Body of pancreas (tissue), 4 donors: ENCODE results near the gene DLGAP1. TPM values are rescaled to one million over a fixed set of nuclear protein-coding genes. Genes with fewer than 3 reads are reported as not detected.

ENCODE experiments used
- ATAC-seq: fragments of 150-250 bp; one replicate; pipeline ENCODE4 v1.9.1; 2016
- DNase-seq, 4 donors: peaks; one replicate each; pipeline ENCODE4 v3.0.0-alpha.2; 2019
- H3K27ac ChIP-seq, 4 donors: fragments of 200-600 bp; sonication (generic); 1 replicate in 3 of 4; 2 replicates in 1 of 4; pipeline versions ENCODE4 v1.5.1 to v1.6.1; 2016 to 2019; ENCODE audit warnings: mild to moderate bottlenecking in 1 of 4, mixed read lengths in 1 of 4, moderate library complexity in 1 of 4
- H3K27me3 ChIP-seq, 2 donors: fragments of 200-600 bp; sonication (generic); one replicate each; pipeline ENCODE4 v1.6.0; 2016; ENCODE audit warnings: mild to moderate bottlenecking in 1 of 2
- H3K36me3 ChIP-seq, 2 donors: fragments of 200-600 bp; sonication (generic); replicated peaks in 1 of 2; 2 replicates each; pipeline ENCODE4 v1.5.1; 2016; ENCODE audit warnings: low read depth in 2 of 2; ENCODE audit not compliant: insufficient read depth in 1 of 2
- H3K4me1 ChIP-seq: fragments of 200-600 bp; sonication (generic); one replicate; pipeline ENCODE4 v1.6.0; 2016
- H3K4me3 ChIP-seq, 2 donors: fragments of 200-600 bp; sonication (generic); 1 replicate in 1 of 2; 2 replicates in 1 of 2; pipeline ENCODE4 v1.5.1; 2016 to 2019
- H3K9me3 ChIP-seq, 3 donors: fragments of 200-600 bp; sonication (generic); 1 replicate in 2 of 3; 2 replicates in 1 of 3; pipeline ENCODE4 v1.5.1; 2016
- CTCF ChIP-seq, 7 experiments: fragments of 450-650 bp in 4 of 7; fragments of 200-600 bp in 3 of 7; sonication (generic) in 3 of 7; IDR thresholded peaks; one replicate each; pipeline ENCODE4 v1.5.1; 2016 to 2019; ENCODE audit warnings: antibody characterized with exemption in 7 of 7
- POLR2A ChIP-seq, 3 donors: fragments of 450-650 bp; IDR thresholded peaks; one replicate each; pipeline ENCODE4 v1.6.1; 2016; ENCODE audit warnings: antibody characterized with exemption in 3 of 3, mild to moderate bottlenecking in 2 of 3
- WGBS, 2 donors: methylation state at CpG; one replicate each; pipeline ENCODE4 v1.1.5; 2017; 5-methylcytosine and 5-hydroxymethylcytosine counted together
- intact Hi-C: fragments of 100-400 bp; cut with DNase I; formaldehyde crosslinking; loops from one replicate; pipeline ENCODE4 v1.15.1; 2023
- total RNA-seq, 2 donors: library from RNA; depleted of rRNA; stranded (reverse); fragments of >200 nt; gene quantifications; one replicate each; pipeline ENCODE4 v1.1.0, GENCODE V29; 2016

Gene DLGAP1
- total RNA-seq, 2 donors from 2014 or later = 0.52 to 7.9 TPM

DNA sequence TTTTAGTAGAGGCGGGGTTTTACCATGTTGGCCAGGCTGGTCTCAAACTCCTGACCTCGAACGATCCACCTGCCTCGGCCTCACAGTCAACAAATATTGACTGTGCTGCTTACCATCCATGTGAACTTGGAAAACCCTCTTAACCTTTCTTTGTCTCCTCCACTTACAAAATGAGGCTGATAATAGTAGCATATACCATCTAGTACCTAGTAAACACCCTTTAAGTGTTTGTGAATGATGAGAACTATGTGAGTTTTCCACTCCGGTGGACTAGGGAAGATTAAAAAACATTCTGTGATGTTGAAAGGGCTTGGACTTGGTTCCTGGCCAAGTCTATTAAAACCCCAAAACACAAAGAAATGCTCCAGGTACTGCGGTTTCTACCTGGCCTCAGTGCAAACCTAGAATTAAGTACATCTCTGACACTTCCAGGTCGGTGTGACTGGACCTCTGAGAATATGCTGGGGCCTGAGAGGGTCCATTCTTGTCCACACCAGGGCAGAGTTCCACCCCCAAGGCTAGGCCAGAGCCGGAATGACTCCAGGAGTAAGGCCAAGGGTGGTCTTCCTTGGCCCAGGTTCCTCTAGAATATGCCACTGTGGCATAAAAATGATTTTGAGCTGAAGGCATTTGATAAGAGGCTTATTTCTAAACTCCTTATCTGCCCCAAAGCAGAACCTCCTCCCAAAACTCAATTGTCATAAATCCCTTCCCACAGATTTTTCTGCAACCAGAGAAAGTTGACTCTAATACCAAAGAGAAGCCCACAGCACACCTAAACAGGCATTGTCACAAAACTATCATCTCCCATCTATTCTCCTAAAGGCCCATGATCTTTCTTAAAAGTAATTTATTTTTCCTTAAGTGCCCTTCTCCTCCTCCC, 787.6 kb downstream of the DLGAP1 start:
- TF ChIP-seq CTCF (IDR thresholded peaks at IDR 0.05) = no peak
- no peak for TF ChIP-seq POLR2A (IDR thresholded peaks at IDR 0.05)
- ATAC-seq (no peak), DNase-seq (no peak)
- Histone ChIP-seq H3K27me3 (no peaks in the 10 kb centered on the region), H3K4me1 (peaks cover 9% of the 10 kb centered on the region), H3K9me3 (no peaks in the 10 kb centered on the region), H3K4me3 (no peak overlapping the region), H3K36me3 (no peaks in the 10 kb centered on the region), H3K27ac (no peak overlapping the region)
- intact Hi-C loops = loop anchor here (5.0 to 10.0 kb wide), 2 partner anchors 213 to 385 kb away; partner anchors contain the start of gene TGIF1
- 32 to 43% methylated on average over 8 of the region's 8 CpGs for WGBS, 2 donors

DNA sequence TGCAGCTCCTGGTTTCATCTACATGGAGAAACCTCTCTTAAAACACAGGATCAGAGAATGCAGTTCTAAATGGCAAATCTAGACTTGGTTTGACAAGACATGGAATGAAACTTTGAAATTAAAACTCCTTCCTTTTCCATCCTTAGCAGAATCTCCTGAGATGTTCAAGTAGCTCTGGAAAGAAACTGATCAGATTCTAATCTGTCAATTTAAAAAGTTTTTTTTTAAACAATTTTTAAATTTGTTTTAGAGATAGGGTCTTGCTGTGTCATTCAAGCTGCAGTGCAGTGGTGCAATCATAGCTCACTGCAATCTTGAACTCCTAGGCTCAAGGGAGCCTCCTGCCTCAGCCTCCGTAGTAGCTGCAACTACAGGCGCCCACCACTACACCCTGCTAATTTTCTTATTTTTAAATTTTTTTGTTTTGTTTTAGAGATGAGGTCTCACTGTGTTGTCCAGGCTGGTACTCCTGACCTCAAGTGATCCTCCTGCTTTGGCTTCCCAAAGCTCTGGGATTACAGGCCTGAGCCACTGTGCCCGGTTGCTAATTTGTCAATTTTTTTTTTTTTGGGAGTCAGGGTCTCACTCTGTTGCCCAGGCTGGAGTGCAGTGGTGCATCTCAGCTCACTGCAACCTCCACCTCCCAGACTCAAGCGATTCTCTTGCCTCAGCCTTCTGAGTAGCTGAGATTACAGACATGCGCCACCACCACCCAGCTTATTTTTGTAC, 788.4 kb downstream of the DLGAP1 start:
- Histone ChIP-seq H3K4me1 (peaks cover 9% of the 10 kb centered on the region), H3K4me3 (no peak overlapping the region), H3K27me3 (no peaks in the 10 kb centered on the region), H3K36me3 (no peaks in the 10 kb centered on the region), H3K9me3 (no peaks in the 10 kb centered on the region), H3K27ac (peak overlapping the region in 1 of 4 donors; percentile 66)
- DNase-seq (no peak), ATAC-seq (no peak)
- intact Hi-C loops = loop anchor here (5.0 to 10.0 kb wide), 2 partner anchors 212 to 384 kb away; partner anchors contain the start of gene TGIF1
- WGBS, 2 donors = 78 to 88% methylated on average over 5 of the region's 5 CpGs
- TF ChIP-seq POLR2A (IDR thresholded peaks at IDR 0.05) = no peak
- TF ChIP-seq CTCF (IDR thresholded peaks at IDR 0.05) = peak in 1 of 7 experiments; percentile 4

GRCh38 chr18:3665780-3666525, 789.2 kb downstream of the DLGAP1 start:
- 5 to 12% methylated on average over 20 of the region's 20 CpGs for WGBS, 2 donors
- Histone ChIP-seq H3K36me3 (no peaks in the 10 kb centered on the region), H3K4me3 (no peak overlapping the region), H3K27me3 (no peaks in the 10 kb centered on the region), H3K4me1 (peaks cover 9% of the 10 kb centered on the region), H3K27ac (peak overlapping the region; percentile 63 to 79 (median 67)), H3K9me3 (no peaks in the 10 kb centered on the region)
- DNase-seq (peak; percentile 86 to 87 (median 86)), ATAC-seq (peak; percentile 96)
- TF ChIP-seq CTCF (IDR thresholded peaks at IDR 0.05) (peak; percentile 85 to 98 (median 96)), POLR2A (IDR thresholded peaks at IDR 0.05) (peak in 1 of 3 donors; percentile 32)
- intact Hi-C loops = loop anchor here (5.0 to 10.0 kb wide), 2 partner anchors 211 to 384 kb away; partner anchors contain the start of gene TGIF1

- Histone ChIP-seq H3K4me1 (peaks cover 9% of the 10 kb centered on the region), H3K9me3 (no peaks in the 10 kb centered on the region), H3K27me3 (no peaks in the 10 kb centered on the region), H3K27ac (peak overlapping the region in 2 of 4 donors; percentile 63 to 79), H3K4me3 (no peak overlapping the region), H3K36me3 (no peaks in the 10 kb centered on the region)
- DNase-seq (no peak), ATAC-seq (no peak)
- WGBS, 2 donors = 81 to 92% methylated on average over 3 of the region's 3 CpGs
- TF ChIP-seq CTCF (IDR thresholded peaks at IDR 0.05) (no peak), POLR2A (IDR thresholded peaks at IDR 0.05) (no peak)
- intact Hi-C loops = loop anchor here (5.0 to 10.0 kb wide), 2 partner anchors 210 to 383 kb away; partner anchors contain the start of gene TGIF1
These were observed 789.9 kb downstream of the DLGAP1 start for GRCh38 chr18:3665204-3665603.
